Stromal cell of bone marrow (primary cell): ENCODE measurements around the gene CAP1.
A peak's percentile ranks its signal among the peaks of the same experiment; 100 is the strongest.
"Not testable (repeated sequence)": the region's sequence is repeated elsewhere in the genome, so short reads cannot be mapped to it uniquely, and the experiment has no call there.

ENCODE experiments used
- DNase-seq: peaks from one replicate; pipeline ENCODE4 v3.0.0-alpha.2; 2012; ENCODE audit warnings: low read depth

CAP1 gene

DNA sequence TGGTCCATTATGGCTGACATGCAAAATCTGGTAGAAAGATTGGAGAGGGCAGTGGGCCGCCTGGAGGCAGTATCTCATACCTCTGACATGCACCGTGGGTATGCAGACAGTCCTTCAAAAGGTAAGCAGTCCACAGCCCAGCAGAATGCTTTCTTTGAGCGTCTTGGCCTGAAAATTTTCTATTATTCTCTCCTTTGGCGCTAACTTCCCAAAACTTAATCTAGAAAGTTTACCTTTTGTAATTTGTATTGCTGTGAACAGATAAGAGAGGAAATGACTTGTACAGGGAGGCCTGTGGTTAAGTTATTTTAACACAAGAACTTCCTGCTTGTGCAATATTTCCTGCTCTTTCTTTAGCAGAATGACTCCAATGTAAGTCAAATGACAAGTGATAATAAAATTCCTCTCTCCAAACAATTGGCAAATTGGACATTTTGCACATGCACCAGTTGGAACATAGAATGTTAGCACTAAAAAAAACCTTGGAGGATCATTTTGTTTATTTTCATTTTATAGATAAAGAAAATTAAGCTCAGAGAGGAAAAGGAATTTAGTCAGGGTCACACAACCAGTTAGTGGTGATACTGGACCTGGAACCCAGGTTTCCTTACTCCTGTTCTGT is 18.9 kb downstream of the CAP1 start:
- DNase-seq: no peak

DNA sequence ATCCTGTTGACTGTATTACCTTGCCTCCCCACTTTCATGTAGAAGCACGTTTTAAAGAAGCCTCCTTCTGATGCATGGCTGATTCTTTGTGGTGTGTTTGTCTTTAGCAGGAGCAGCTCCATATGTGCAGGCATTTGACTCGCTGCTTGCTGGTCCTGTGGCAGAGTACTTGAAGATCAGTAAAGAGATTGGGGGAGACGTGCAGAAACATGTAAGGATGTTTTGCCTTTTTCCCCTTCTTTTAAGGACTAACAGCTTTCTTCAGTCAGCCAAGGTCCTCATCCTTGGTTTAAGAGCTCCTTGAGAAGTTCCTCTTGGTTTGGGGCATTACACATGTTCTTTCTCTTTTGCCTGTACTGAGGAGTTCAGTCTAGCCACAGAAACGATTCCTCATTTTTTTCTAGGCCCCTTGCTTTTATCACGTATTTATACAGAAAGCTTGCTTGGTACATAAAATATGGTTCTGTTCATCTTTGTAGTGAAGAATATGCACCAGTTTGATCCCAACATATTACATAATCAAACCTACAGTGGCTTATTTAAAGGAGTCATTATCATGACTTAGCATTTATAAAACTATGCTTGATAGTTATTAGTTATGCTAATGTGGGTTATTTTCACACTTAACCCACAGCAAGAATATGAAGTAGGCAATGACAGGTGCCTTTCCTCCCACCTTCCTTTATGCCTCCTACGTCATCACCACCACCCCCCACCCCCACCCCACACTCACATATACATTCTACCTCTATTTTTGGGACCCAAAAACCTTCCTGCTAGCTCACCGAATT is 19.6 kb downstream of the CAP1 start:
- no peak for DNase-seq

DNA sequence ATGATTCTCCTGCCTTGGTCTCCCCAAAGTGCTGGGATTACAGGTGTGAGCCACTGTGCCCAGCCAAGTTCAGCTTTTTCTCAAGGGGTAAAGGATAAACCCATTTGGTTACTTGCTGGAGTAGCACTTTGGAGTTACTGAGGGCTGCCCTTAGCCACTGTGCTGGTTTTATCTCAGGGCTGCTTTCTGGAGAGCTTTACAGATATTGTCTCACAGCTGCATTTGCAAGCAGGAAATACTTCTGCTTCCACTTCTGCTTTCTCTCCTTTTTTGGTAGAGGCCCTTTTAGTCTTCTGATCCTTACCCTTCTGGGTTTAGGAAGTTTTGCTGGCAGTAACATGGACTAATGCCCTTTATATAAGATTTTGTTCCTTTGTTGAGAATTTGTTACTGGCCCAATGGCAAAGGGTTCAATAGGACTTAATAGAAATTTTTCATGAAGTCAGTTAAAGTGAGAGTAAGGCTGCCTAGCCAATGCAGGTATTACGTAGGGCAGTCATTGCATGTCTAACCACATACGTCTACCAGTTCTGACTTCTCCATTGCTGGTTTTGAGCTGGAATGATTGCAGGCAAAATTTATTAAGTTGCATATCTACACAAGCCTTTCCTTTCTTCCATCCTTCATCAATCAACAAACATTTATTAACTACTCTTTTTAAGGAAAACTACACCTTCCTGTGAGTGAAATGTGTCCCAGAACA is 24.4 kb downstream of the CAP1 start:
- no peak for DNase-seq

DNA sequence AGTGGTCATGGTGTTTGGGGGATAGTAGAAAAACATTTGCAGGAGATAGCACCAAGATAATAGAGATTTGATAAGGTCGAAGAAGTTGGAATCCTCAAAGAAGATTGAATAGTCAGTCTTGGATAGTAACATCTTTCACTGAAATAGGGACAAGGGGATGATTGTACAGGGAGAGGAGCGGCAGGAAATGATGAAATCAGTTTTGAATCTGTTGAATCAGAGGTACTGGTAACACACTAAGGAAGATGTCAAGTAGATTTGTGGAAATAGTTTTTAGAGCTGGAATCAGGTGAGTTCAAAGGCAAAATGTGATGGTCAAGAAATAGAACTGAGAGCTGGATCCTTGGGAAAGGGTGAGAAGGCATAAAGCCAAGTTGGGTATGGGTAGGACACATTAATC is 26.5 kb downstream of the CAP1 start:
- DNase-seq: no peak

DNA sequence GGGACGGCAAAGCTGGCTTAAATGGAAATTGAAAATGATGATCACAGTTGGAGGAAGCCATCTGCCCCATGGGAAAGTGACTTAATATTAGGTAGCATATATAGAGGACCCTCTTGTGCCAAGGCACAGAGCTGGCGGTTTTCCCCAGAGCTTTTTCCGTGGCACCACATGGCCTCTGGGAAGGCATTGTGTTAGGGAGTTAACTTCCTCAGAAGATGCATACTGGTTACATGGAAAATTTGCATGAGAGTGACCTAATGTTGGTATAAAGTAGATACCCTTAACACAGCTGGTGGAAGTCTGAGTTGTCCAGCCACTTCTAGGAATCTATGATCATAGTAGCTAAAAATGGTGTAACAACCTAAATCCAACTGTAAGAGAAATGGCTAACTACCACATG is 27.3 kb downstream of the CAP1 start:
- no peak for DNase-seq

DNA sequence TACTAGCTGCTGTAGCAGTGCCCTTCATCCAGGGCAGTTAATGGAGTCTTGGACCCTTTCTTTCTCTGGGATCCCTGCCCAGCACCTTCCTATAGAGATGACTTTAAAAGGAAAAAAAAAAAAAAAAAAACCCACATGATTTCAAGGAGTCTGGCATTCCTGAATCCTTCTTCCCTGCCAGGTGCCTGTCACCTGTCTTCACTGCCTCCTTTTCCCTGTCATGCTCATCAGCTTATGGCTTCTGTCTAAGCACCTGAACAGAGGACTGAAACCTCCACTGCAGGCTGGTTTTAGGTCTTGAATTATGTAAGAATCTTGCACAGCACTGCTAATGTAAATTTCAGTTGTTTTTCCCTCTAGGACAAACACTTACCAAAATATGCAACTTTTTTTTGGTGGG is 31.6 kb downstream of the CAP1 start:
- DNase-seq: no peak

DNA sequence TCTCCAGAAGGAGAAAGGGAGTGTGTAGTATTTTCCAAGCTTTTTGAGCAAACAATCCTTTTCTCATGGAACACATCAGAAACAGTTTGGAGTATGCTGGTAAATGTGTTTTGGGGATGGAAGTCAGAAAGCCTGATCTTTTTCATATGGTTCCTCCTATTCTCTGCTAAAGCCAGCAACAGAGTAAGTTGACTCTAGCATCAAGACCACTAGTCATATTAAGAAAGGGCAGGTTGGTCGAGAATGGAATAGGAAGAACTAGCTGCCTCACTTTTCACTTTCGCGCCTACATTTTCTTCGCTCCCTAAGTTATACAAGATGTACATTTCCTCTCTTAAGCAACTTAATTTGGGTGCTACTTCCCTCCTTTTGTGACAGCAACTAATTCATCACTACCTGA is 32.5 kb downstream of the CAP1 start:
- no peak for DNase-seq

DNA sequence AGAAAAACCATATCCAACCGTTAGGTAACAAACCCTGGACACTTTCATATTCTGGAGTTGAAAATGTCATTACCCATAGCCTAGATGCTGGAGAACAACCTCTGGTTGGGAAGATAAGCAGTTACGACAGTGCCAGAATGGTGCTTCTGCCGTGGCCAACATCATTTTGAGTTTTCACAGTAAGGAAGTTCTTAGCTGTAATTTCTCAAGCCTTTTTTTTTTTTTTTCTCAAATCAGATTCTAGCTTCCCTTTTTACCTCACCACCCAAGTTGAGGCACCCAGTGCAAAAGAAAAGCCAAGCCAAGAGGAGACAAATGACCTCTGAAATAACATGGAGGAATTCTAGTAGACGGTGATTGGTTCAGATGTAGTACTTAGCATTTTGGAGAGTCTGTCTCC is 34.7 kb downstream of the CAP1 start:
- DNase-seq: no peak

DNA sequence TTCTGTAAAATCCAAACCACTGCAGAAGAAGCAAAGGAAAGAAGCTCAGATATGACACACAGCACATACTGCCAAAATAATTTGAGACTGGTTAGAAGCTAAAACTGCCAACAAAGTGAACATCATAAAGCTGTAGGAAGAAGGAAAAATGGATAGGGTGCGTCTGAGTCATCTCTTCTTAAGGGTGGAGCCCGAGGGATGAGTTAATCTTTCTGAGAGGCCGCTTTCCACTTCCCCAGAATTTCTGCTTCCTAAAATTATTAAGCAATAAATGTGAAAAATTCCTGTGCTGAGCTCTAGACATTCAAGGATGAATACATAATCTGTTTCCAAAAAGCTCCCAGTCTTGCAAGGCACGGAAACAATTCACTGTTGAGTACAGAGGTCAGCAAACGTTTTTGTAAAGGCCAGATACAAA is 36.4 kb downstream of the CAP1 start:
- peak; percentile 90 for DNase-seq

DNA sequence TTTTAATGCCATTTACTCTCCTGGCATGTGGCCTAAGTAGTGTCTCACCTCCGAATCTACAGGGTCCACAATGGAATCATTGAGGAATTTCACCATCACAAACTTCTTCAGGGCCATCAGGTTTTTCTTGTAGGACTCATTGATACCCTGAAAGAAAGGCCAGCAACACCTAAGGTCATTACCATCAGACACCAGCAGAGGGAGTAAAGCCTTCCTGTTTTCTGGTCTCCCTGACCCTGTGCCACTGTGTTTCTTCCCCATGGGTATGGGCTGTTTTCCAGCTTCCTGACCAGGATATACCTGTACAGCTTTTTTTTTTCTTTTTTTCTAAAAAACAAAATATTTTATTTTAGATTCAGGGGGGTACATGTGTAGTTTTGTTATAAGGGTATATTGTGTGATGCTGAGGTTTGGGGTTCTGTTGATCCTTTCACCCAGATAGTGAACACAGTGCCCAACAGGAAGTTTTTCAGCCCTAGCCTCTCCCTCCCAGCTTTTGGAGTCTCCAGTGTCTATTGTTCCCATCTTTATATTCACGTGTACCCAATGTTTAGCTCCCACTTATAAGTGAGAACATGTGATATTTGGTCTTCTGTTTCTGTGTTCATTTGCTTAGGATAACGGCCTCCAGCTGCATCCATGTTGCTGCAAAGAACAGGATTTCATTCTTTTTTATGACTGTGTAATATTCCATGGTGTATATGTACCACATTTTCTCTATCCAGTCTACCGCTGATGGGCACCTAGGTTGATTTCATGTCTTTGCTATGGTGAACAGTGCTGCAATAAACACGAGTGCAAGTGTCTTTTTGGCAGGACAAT is 38.2 kb downstream of the CAP1 start:
- DNase-seq: peak; percentile 25

DNA sequence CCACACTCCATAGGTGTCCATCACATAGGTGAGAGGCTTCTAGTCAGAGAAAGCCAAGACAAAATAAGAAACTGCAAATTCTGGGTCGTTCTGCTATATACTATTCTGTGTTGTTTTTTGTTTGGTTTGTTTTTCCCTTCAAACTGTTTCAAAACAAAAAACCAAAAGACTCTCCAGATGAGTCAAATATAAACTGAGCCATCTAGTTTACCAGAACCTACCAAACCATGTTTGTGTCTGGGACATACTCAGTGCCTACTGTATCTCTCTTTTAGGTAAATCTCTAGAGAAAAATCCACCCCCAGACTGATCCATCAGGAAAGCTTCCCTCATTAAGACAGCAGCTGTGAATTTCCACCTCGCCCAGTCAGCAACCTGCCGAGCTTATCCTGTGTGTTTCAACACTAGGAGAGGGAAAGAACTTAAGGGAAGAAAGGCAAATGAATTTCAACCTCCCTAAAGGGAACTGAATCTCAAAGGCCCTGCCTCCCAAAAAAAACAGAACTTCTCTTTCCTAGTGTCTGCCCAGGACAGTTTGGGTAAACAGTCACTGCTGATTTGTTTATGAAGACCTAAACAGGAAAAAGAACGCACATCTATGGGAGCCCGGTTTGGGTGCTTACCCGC is 39.4 kb downstream of the CAP1 start:
- no peak for DNase-seq

DNA sequence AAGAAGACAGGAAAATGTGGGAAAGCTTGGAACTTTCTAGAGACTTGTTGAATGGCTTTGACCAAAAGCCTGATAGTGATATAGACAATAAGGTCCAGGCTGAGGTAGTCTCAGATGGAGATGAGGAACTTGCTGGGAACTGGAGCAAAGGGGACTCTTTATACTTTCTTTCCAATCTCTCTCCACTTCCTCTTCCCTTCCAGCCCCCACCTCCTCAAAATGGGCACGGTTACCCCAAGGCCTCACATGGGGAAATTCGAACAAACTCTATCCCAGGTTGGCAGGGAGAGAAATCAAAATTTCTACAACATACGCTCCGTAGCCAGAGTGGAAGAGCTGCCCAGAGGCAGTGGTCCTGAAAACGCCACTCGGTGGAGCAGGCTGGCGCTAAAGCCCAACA is 41.3 kb downstream of the CAP1 start:
- no peak for DNase-seq

DNA sequence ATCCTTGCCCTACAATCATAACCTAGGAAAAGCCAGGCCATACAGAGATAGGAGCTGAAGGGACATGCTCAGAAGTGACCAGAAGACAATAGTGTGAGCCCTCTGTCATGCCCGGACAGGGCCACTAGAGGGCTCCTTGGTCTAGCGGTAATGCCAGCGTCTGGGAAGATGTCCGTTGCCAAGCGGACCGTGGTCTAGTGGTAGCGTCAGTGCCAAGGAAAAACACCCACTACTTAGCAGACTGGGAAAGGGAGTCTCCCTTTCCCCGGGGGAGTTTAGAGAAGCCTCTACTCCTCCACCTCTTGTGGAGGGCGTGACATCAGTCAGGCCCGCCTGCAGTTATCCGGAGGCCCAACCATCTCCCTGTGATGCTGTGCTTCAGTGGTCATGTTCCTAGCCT is 44.2 kb downstream of the CAP1 start:
- not testable (repeated sequence) for DNase-seq

DNA sequence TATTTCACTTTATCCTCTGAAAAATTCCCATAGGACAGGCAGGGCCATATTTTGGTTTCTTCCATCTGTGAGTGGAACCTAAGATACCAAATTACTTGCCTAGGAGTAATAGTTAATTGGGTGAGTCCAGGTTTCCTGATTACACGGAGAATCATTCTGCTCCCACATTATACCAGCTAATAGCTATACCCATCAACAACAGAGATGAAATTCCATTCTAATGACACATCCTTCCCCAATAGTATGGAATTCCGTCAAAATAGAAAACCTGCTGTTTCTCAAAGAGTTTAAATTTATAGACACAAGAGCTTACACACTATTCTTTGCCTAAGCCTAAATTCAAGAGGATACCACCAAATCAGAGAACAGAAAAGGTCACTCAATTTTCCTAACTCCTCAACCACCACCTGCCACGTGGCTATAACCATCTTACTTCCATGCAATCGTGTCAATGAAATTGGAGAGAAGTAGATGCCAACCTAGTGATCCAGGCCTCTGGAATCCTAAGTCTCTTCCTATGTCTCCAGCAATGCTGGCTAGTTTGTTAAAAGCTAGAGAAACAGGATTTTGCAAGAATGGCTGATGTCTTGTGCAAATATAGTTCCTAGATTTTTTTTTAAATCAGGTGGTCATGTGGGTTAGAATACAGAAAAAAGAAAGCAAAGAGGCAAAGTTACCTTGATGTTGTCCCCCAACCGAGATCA is 50.3 kb downstream of the CAP1 start:
- no peak for DNase-seq

DNA sequence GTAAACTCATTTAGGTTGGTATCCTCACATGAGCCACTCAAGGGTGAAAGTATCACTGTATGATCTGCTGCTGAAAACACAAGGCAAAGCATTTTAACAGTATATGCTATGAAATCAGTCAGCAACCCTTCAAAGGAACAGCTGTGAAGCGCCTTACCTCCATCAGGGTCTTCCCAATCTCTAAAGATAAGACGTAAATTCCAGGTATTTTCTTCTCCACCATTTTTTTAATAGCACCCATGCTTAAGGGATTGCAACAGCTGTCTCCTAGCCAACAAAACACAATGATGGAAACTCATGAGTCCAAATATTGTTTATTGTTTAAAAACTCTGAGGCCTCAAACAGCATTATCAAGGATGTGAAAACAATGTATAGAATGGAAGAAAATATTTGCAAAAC is 51.7 kb downstream of the CAP1 start:
- DNase-seq: no peak

DNA sequence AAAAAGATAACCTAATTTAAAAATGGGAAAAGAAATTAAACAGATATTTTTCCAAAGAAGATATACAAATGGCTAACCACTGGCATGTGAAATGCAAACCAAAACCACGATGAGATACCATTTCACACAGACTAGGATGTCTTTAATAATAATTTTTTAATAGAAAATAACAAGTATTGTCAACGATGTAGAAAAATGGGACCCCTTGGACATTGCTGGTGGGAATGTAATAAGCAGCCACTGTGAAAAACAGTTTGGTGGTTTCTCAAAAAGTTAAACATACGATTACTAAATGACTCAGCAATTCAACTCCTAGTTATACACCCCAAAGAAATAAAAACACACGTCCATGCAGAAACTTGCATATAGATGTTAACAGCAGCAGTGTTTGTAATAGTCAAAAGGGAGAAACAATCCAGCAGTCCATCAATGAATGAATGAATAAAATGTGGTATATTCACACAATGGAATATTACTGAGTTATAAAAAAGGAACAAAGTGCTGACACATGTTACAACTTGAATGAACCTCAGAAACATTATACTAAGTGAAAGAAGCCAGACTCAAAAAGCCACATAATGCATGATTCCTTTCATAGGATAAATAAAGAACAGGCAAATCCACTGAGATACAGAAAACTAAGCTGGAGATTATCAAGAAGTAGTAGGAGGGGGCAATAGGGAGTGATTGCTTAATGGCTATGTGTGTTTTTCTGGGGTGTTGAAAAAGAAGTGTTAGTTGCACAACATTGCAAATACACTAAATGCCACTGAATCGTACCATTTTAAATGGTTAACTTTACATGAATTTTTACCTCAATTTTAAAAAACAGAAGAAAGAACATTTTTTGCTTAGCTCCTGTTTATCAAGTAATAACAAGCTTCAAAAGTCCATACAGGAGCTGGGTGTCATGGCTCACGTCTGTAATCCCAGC is 52.4 kb downstream of the CAP1 start:
- no peak for DNase-seq

DNA sequence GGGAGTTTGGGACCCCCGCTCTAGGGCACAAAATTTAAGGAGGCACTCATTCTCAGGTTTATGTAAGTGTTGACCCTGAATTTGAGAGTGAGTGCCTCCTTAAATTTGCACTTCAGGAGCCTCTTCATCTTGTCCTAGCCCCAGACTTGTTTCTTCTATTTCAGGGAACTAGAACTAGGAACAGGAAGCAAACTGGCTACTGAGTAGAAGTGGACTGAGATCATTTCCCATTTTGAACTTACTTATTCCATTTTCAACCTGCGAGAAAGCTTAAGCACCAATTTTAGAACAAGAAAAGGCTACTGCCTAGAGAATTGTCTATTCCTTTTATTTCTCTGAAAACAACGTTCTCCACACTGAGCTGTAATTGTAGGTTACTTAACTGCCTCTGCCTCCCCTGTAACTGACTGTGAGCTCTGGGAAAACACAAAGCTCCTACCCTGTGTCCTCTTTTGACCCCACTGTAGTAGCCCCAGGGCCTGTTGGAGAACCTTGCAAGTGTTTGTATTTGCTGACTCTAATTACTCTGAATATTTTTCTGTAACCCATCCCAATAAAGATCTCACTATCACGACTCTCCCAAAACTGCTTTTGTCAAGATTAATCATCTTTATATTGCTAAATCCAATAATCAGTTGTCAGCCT is 54.1 kb downstream of the CAP1 start:
- no peak for DNase-seq

DNA sequence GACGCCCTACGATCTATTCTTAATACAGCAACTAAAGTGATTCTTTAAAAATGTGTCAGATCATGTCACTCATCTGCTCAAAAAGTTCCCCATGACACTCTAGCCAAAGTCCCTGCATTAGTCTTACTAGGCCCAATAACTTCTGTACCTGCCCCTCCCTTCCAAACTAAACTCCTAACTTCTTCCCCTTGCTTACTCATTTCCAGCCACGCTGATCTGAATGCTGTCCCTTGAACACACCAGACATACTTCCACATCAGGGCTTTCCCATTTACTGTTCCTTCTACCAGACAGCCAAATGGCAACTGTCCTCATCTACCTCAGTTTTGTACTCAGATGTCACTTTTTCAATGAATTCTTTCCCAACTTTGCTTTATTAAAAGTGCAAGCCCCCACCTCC is 55.3 kb downstream of the CAP1 start:
- no peak for DNase-seq

DNA sequence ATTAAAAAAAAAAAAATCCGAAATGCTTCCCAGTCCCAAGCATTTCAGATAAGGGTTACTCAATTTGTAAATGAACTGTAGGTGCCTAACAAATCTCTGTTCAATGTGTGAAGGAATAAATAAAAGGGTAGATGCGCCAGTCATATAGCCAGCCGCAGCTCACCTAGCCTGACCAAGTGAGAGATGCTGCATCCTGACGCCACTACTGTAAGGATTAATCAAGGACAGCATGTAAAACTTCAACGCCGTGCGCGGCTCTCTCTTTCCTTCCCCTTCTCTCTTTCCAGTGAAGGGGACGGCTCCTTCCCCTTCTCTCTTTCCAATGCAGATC is 56.1 kb downstream of the CAP1 start:
- DNase-seq: no peak
